RWPE1 (cell line): ENCODE measurements around the gene MAPKAPK3.
A peak's percentile ranks its signal among the peaks of the same experiment; 100 is the strongest.

Experiments used
- CTCF ChIA-PET: fragments of 350-600 bp; sonication (Branson Sonifier 250); formaldehyde crosslinking; extraction: SDS; loops from one replicate; lab custom pipeline; 2021; lab: Yijun Ruan, JAX
- POLR2A ChIA-PET: fragments of 400-600 bp; formaldehyde crosslinking; extraction: SDS; loops from one replicate; lab custom pipeline; 2020; ENCODE audit warnings: antibody characterized with exemption; ENCODE audit not compliant: low non-redundant PET; lab: Yijun Ruan, JAX
- DNase-seq: peaks from one replicate; pipeline ENCODE4 v3.0.0; 2012; ENCODE audit warnings: low spot score
- H3K27ac ChIP-seq: fragments of 450-650 bp; 2 replicates; pipeline ENCODE4 v1.5.1; 2017
- TF ChIP-seq, protein P1 (sequence below): fragments of 450-650 bp; conservative IDR thresholded peaks from 2 replicates; pipeline ENCODE4 v1.5.1; 2017; ENCODE audit warnings: low read depth, mild to moderate bottlenecking

MAPKAPK3 gene

DNA sequence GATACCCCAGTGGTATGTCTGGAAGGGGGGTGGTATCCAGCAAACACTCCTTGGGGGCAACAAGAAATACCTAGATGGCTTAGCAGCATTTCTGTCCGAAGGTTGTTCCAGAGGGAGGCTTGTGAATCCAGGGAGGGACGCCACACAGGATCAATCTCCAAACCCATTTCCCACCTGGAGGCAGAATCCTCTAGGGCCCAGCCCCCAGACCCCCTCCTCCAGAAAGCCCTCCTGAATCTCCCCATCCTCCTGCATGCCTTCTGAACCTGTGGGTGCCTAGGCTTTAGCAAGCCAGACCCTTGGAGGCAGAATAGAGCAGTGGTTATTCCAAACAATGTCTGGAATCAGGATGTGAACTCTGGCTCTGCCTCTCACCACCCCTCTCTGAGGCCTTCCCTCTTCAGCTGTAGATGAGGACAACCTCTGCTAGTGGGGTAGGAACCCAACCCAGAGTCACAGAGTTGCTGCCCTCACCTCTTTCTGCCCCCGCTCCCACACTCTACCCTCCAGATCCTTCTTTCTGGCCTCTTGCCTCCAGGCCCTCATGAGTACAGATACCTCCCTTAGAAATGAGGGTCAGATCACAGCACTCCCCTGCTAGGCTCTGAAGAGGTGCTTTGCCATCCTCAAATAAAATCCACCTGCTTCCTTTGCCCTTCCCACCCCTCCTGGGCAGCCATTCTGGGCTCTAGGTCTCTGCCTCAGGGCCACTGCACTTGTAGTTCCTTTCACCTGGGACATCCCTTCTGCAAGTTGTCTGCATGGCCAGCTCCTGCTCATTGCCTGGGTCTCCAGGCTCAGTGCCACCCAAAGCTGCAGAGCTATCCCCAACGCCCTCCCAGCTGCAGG lies 13.5 kb upstream of the MAPKAPK3 start:
- ChIA-PET POLR2A (no interaction called here), CTCF (no interaction called here)

GRCh38 chr3:50604110-50604621 lies 12.8 kb upstream of the MAPKAPK3 start:
- no peak for DNase-seq
- POLR2A ChIA-PET, result no interaction called here
- CTCF ChIA-PET, result no interaction called here
- H3K27ac ChIP-seq, result peak overlapping the region; percentile 99
- TF ChIP-seq, protein P1, sequence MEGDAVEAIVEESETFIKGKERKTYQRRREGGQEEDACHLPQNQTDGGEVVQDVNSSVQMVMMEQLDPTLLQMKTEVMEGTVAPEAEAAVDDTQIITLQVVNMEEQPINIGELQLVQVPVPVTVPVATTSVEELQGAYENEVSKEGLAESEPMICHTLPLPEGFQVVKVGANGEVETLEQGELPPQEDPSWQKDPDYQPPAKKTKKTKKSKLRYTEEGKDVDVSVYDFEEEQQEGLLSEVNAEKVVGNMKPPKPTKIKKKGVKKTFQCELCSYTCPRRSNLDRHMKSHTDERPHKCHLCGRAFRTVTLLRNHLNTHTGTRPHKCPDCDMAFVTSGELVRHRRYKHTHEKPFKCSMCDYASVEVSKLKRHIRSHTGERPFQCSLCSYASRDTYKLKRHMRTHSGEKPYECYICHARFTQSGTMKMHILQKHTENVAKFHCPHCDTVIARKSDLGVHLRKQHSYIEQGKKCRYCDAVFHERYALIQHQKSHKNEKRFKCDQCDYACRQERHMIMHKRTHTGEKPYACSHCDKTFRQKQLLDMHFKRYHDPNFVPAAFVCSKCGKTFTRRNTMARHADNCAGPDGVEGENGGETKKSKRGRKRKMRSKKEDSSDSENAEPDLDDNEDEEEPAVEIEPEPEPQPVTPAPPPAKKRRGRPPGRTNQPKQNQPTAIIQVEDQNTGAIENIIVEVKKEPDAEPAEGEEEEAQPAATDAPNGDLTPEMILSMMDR, result no peak

More for the DNA sequence above, 13.5 kb upstream of the MAPKAPK3 start:
- TF ChIP-seq, protein P1, result no peak
- peak overlapping the region; percentile 99 for H3K27ac ChIP-seq
- DNase-seq, result no peak

GRCh38 chr3:50604628-50605588 lies 12.0 kb upstream of the MAPKAPK3 start:
- CTCF ChIA-PET, result interaction anchor here (0.6 kb wide), 1 partner anchor 786 kb away, joined by 3 read pairs; no protein-coding TSS in a partner anchor
- TF ChIP-seq, protein P1, result no peak
- POLR2A ChIA-PET, result no interaction called here
- no peak for DNase-seq
- H3K27ac ChIP-seq, result peak overlapping the region; percentile 33

DNA sequence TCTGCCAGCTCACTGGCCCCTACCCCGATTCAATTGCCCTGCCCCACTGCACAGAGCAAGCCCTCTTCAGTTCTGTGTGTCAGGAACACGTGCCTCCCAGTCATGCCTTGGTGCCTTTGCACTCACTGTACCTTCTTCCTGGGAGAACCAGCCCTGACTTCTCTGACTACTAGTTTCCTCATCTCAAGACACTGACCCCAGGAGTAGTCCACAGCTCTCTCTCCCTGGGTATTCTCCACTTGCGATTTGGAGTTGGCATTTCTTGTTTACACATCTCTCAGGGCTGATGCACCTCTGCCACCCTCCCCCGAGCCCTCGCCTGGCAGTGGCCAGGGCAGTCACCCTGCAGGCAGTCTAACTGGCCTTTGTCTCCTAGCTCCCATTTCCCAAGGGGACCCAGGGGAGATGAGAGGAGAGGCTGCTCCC lies 11.0 kb upstream of the MAPKAPK3 start:
- H3K27ac ChIP-seq, result peak overlapping the region; percentile 43
- POLR2A ChIA-PET, result no interaction called here
- CTCF ChIA-PET, result no interaction called here
- TF ChIP-seq, protein P1, result no peak
- no peak for DNase-seq

- ChIA-PET CTCF (no interaction called here), POLR2A (no interaction called here)
- no peak for DNase-seq
- TF ChIP-seq, protein P1, result no peak
- H3K27ac ChIP-seq, result no peak overlapping the region
Measured at GRCh38 chr3:50606596-50606995, 10.4 kb upstream of the MAPKAPK3 start.
